Activated effector memory CD4-positive, alpha-beta T cell treated with anti-CD3 and anti-CD28 coated beads, Interleukin-2, amount 50 U/mL, for 16 hours (primary cell): ENCODE measurements around the gene DCDC2B.

Experiments
- DNase-seq: peaks from one replicate; pipeline ENCODE4 v3.0.0-alpha.2; 2020

DCDC2B gene

DNA sequence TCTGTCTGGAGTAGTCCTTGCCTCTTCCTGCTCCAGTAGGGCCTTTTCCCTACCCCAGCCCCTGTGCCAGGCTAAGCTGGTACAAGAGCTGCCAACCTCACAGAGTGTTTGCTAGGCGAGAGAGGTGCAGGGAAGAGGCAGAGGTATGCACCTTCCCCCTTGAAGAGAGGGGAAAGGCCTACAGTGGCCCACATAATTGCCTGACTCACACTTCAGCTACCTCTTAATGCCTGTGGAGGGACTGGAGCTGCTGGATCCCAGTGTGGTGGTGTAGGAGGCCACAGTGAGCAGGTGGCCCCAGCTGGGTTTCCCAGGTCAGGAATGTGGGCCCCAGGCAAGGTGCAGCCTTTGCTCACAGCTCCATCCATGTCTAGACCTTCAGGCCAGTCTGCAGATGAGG, 11.8 kb upstream of the DCDC2B start:
- DNase-seq: no peak

- no peak for DNase-seq
Measured at GRCh38 chr1:32197837-32198236, 11.1 kb upstream of the DCDC2B start.

DNA sequence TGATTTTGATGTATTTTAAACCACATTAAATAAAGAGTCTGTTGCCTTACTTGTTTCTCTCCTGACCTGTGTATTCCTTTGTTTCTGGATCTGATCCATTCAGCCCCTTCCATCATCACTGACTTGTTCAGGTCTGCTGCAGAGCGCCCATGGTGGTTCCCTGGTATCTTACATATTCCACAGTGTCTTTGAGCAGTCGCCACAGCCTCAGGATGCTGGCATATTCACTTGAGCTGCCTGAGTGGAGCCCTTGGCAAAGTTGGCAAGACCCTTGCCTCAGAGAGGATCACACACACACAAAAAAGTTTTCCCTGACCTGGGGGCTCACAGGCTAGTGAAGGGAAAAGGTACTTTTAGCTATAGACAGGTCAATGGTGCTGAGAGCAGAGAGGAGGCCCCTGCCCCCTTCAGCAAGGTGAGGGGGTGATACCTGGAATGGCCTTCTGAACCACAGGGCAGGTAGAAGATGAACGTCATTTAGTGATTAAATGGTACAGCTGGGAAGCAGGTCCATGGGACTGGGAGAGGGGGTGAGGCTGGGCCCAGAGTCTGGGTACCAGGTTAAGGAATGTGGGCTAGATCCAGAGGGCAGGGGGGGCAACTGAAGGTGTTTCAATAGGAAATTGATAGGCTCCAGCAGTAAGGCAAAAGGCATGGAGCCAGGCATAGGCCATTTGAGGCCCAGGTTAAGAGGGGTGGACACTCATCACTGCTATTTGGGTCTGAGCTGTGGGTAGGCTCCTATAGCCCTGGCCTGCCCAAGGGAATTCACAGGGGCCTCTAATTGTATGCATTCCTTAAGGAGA, 10.4 kb upstream of the DCDC2B start:
- no peak for DNase-seq

DNA sequence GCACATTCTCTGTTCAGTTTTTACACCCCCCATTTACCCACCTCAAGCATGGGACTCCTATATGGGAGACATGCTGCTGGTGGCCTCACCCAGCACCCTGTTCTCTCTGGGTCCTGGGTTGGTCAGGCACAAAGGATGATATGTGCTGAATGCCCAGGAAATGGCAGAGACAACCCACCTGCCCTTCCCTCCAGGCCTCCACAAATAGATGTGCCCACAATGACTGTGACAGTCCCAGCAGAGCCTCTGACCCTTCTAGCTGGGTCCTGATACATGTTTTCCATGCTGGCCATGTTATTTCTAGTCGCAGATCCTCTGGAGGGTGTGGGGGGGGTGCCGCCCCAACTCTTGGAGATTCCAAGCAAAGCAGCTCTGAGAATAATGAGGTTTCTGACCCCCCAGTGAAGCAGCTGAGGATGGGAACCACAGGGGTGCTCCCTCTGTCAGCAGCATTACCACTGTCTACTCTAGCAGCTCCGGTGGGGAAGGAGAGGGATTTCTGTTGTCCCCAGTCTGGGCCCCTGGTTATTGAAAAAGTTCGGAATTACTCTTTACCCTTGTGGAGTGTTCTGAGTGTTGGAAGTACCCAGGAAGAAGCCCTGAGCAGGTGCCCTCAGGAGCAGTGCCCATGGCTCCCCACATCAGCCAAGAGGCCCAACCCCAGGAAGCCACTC, 9.7 kb upstream of the DCDC2B start:
- no peak for DNase-seq

DNA sequence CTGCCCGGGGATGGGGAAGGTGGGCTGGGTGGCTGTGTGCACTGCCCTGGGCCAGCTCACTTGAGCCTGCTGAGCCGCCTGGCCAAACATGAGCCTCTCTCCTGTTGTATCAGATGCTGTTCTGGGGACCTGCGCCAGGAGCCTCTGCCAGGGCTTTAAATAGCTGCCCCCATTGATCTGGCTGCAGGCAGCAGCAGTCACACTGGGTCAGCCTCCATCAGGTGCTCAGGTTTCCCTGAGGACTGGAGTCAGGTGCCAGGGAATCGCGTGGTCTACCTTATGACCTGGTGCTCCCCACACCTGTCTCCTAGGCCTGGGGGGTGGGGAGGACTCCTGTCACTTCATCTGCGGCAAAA, 9.2 kb upstream of the DCDC2B start:
- DNase-seq: no peak

DNA sequence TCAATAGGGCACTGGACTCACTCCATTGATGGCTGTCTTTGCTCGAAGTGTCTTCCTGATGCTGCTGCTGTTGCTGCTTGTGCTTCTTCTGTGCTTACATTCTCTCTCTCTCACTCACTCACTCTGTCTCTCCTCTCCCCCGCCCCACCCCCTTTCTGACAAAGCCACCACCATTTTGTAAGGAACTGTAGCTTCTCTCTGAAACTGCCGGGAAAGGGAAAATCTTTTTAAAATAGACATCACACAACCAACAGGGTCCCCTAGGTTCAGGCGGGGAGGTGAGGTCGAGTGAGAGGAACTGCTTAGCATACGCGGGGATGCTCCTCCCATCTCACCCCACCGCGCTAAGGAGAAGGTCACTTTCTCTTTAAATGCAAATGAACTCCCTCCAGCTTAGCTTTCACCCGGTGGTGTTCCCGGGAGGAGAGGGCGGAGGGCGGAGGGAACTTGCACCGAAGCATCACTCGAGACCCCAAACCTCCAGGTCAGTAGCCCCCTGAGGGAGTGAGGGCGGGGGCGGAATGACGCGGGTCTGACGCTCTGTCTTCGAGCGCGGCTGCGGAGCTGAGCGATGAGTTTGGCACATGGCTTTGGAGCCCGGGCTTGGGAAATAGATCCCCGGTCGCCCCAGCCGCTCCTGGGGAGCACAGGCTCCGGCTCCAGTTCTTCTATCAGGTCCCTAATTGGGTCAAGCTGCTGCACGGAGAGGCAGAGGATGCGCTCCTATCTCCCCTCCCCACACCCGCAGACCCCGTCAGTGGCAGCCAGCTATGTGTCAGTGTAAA, 8.5 kb upstream of the DCDC2B start, which contains the start of gene CCDC28B:
TSS of gene CCDC28B (plus strand) at position 370 of the 785 bp plus-strand sequence. CDS start 1,341 bp downstream, outside the sequence.
- DNase-seq: peak; percentile 82

DNA sequence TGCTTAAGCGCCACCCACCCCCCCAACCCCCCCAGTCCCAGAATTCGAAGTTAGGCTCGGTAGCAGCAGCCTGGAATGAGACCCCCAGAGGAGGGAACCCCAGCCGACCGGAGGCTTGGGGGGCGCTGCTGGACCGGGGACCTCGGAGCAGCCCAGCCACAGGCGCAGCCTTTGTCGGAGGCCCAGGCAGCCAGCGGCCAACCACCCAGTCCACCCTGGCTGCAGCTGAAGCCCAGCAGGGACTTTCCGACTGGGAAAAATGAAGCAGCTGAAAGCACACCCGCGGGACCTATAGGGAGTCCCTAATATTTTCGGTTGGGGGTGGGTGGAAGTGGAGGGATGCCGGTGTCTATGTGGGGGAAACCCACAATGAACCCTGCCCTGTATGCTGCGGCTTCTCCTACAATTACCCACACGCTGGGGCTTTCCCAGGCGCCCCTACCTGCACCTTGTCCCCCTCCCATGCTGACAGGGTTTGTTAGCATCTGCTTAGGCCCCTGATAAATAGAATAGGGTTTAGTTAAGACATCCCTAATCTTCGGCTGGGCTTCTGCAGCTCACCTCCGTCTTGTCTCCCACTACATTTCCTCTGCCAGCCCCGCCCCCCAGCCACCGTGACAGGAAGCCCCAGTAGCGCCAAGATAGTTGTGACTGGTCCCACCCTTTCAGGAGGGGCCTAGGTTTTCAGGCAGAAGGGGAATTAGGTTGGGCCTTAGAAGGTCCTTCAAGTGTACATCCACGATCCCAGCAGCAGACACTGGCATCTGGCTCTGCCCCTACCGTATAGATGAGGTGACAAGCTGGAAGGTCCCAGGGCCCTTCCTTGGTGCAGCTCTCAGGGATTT, 7.7 kb upstream of the DCDC2B start:
- DNase-seq: peak; percentile 91

DNA sequence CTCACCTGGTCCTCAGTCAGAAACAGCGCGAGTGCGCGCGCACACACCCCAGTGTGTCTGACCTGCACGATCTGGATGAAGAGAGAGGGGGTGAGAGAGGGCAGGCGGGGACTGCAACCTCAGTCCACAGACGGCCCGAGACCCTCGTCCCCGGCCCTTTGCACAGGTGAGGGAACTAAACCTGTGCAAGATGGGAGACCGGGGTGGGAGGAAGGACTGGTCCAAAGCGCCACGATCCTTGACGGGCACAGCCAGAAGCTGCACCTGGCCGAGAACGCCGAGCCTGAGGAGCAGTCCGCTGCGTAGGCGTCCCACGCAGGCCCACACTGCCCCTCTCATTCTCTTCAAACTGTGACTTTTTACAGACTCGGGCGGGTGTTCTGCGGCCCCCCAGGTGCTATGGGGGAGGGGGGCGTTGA, 3.9 kb upstream of the DCDC2B start:
- no peak for DNase-seq

DNA sequence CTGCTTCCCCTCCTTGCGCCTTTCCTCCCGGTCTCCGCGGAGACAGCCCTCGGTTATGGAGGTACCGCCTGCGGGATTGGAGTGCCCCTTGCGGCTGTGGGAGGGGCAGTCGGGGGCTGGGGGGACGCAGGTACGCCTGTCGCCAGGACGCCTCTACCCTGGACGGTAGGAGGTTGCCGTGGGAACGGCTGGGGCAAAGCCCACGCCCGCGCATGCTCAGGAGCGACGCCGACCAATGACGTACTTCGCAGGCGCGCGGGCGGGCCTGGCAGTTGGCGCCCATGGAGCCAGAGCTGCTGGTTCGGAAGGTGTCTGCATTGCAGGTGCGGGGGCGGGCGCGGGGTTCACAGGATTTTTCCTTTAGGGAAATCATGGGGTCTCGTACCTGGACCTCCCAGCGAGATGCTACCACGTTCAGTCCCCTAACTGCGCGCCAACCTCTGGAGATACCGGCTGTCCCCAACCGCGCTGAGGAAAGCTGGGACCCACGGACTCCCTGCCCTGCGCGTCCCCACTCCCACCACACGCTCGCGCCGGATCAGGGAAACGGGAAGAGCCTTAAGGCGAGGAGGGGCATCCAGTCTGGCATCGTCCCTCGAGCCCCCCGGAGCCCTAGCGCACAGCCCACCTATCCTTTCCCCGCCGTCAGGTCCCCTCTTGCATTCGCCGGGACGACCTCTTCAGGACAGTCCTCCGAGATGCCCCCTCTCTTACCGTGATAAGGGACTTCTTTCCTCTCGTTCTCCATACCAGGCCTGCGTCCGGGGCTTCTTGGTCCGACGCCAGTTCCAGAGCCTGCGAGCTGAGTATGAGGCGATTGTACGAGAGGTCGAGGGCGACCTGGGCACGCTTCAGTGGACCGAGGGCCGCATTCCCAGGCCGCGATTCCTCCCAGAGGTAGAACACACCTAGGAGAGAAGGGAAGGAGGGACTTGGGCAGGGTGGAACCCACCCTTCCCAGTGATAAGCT, 3.2 kb upstream of the DCDC2B start, which contains the start of gene IQCC:
TSS of gene IQCC (plus strand) at position 271 of the 970 bp plus-strand sequence. CDS start at position 282, 11 bp downstream.
- peak; percentile 94 for DNase-seq

- no peak for DNase-seq
Measured at GRCh38 chr1:32208469-32208868, 420 bp upstream of the DCDC2B start.

GRCh38 chr1:32215629-32216480, 7.0 kb downstream of the DCDC2B start:
- DNase-seq: peak; percentile 84

- DNase-seq: no peak
Measured at GRCh38 chr1:32216566-32216965, 7.7 kb downstream of the DCDC2B start.

- DNase-seq: no peak
Measured at GRCh38 chr1:32219022-32219421, 10.1 kb downstream of the DCDC2B start.

DNA sequence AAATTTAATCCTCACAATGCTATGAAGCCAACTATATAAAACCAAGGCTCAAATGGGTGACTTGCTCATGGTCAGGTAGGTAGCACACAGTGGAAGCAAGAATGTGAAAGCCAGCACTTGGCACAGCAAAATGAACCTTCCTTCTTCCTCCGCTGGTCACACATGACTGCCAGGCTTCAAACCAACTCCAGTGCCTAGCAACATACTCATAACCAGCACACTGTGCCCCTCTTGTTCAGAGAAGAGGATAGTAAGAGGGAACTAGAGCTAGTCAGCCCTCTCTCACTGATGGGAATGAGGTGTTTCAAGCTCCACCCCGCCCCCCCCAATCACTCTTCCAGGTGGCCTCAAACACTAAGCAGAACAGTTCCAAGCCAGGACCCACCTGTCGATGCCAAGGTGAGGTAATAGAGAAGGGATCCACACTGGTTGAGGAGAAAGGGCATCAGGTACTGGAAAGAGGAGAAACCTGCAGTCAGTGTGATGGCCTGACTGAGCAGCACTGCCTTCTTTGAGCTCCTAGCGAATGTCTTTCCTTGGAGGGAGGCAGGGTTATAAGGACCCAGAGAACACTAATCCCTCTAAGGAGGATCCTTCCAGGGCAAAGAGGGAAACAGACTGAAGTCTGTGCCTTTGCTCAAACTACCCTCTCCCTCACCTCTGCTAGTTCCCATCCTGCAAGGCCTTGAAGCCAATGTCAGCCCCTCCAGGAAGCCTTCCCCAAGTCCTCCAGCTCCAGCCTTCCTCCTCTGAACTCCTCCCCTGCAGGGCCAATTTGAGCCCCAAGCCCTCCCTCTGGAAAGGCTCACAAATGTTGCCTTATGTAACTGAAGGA, 12.1 kb downstream of the DCDC2B start:
- DNase-seq: no peak

DNA sequence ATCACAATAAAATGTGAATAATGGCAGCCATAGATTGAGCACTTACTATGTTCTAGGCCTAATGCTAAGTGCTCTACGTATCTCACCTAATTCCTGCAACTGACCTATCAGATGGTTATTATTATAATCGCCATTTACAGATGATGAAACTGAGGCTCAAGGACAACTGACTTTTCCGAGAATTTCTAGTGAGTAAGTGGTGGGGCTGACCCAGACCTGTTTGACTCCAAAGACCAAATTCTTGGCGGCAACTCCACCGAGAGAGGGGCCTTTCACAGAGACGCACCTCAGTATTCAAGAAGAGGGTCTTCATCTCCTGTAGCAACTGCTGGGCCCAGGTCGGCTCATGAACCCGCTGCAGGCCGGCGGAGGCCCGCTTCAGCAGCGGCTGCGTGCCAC, 12.7 kb downstream of the DCDC2B start:
- no peak for DNase-seq

- peak; percentile 97 for DNase-seq
Measured at GRCh38 chr1:32221980-32222755, 13.3 kb downstream of the DCDC2B start, which contains the start of the genes EIF3I and TMEM234. TSS of gene EIF3I (plus strand) at chr1:32222407. CDS start at chr1:32222442, 35 bp downstream. TSS of gene TMEM234 (minus strand) at chr1:32222353. CDS start at chr1:32222322, 31 bp downstream.

- DNase-seq: no peak
Measured at GRCh38 chr1:32223683-32224082, 14.8 kb downstream of the DCDC2B start.

GRCh38 chr1:32224285-32224684, 15.4 kb downstream of the DCDC2B start:
- DNase-seq: no peak
